Measurements from ENCODE around the gene BCL7A.

The BCL7A gene

DNA sequence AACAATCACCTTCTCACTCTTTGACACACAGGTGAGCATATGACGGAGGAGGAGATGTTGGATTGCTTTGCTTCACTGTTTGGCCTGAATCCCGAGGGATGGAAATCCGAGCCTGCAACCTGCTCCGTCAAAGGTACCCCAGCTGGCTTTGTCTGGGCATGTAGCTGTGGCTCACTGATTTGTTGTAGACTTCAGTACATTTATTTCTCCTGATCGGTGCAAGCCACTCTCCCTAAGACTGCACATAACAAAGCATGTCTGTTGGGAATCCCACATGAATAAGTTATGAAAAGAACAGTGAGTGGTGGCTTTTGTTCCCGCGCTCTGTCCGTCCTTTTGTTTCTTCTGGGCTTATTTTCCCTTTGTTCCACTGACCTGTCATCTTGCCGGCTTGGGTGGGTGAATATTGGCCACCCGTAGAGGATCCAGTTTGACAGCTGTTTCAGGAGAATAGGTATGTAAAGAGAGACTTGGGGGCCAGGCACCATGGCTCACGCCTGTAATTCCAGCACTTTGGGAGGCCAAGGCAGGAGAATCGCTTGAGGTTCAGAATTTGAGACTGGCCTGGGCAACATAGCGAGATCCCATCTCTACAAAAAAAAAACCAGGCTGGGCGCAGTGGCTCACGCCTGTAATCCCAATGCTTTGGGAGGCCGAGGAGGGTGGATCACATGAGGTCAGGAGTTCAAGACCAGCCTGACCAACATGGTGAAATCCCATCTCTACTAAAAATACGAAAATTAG, 20.0 kb upstream of the BCL7A start:
- DNase-seq (ENCODE audit: low spot score): no peak

GRCh38 chr12:122003651-122004611, 17.8 kb upstream of the BCL7A start:
- DNase-seq (ENCODE audit: low spot score): no peak

- no peak for DNase-seq (ENCODE audit: low spot score)
Measured at GRCh38 chr12:122004633-122005071, 17.0 kb upstream of the BCL7A start.

- DNase-seq (ENCODE audit: low spot score): no peak
Measured at GRCh38 chr12:122005252-122005776, 16.4 kb upstream of the BCL7A start.

DNA sequence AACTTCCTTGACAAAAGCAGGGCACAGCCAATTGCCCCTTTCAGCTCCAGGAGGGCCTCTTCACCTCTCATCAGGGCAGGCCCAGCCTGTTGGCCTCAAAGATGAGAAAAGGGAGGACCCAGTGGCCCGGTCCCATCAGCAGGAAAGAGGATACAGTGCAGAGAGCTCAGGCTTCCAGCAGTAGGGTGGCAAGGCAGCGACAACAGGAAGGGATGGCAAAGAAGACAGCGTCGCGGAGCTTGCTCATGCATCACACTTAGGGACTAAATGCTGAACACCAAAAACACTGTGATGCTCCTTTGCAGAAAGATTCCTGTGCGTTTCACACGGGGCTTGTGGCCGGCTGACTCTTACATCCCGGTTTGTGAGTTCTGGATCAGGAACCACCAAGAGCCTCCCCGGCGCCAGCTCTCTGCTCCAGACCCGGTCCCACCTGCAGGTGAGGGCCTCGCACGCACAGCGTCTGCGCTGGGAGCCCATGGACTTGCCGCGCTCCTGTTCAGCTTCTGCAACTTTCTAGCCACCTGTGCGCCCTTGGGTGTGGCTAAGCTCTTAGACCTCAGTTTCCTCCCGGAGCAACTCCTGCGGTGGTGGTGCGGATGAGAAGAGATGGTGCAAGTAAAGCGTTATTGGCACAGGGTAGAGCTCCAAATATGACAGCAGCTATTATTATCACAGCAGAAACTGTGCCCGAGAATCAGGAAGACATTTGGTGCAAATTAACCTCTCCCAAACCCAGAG, 15.3 kb upstream of the BCL7A start:
- no peak for DNase-seq (ENCODE audit: low spot score)

- DNase-seq (ENCODE audit: low spot score): no peak
Measured at GRCh38 chr12:122009741-122010140, 11.9 kb upstream of the BCL7A start.

DNA sequence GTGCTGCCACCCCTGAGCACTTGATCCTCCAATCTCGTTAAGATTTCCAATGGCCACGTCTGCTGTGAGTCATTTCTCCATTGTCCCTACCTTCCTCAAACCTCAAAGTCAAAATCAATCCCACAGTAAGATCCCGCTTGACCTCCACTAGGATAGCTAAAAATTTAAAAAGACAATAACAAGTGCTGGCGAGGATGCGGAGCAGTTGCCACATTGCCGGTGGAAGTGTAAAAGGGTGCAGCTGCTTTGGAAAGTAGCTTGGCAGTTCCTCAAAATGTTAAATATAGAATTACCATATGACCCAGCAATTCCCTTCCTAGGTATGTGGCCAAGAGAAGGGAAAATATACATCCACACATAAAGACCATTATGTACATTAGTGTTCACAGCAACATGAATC, 9.5 kb upstream of the BCL7A start:
- DNase-seq (ENCODE audit: low spot score): no peak

GRCh38 chr12:122013136-122013535, 8.5 kb upstream of the BCL7A start:
- DNase-seq (ENCODE audit: low spot score): no peak

DNA sequence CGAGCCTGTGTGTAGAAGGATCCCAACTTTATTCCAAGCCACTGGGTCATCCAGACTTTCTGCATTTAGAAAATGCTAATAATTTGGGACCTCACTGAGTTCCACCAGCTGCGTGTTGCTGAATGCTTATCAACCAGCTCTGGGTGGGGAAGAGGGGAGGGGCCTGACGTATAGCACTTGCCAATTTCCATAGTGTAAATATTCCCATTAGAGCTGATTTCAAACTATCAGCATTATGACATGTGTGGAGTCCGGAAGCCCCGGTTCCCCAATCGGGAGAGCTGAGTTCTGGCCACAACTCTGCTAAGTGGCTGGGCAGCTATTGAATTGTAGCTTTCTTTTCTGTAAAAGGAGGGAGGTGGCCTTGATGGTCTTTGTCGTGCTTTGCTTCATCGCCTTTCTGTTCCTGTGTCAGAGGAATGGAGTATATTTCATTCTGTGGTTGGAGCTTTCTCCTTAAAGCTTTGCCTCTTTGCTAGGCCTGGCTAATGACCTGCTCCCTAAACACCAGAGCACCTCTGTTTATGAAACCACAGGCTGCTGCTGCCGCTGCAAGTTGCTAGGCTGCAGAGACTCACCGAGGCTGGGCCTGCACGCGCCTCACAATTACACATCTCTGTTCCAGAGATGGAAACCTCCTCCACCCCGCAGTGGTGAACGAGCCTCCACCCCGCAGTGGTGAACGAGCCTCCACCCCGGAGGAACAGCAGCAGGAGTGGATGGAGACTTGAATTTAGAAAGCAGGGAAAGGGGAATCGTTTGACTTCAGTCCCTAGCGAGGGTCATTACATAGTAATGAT, 7.7 kb upstream of the BCL7A start:
- no peak for DNase-seq (ENCODE audit: low spot score)

- DNase-seq (ENCODE audit: low spot score): no peak
Measured at GRCh38 chr12:122014781-122015180, 6.9 kb upstream of the BCL7A start.

GRCh38 chr12:122018457-122018856, 3.2 kb upstream of the BCL7A start:
- DNase-seq (ENCODE audit: low spot score): no peak

DNA sequence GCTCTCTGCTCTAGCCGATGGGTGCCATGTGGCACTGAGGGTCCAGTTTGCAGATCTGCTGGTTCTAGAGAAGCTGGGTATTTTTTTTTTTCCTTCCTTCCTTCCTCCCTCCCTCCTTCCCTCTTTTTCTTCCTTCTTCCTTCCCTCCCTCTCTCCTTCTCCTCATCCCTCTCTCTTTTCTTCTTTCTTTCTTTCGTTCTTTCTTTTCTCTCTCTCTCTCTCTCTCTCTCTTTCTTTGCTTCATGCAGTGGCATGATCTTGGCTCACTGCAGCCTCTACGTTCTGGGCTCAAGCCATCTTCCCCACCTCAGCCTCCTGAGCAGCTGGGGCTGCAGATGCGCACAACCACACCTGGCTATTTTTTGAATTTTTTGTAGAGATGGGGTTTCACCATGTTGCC, 2.7 kb upstream of the BCL7A start:
- no peak for DNase-seq (ENCODE audit: low spot score)

DNA sequence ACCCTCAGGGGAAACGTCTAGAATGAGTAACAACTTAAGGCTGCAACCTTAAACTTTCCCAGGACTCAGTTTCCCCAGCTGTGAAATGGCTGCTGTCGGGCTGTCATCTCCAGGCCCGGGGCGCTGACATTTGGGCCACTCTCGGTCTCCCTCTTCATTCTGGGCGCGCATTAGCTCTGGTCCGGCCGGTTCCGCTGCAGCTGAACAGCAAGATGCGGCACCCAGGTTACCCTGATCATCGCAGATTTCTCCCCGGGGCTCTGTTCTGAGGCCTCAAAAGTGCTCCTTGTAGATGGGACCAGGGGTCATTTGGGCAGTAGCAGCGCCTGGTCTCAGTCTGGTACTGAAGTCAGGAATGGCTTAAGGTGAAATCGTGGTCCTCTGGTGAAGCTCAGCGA, 890 bp upstream of the BCL7A start:
- DNase-seq (ENCODE audit: low spot score): no peak

GRCh38 chr12:122021193-122021821, 377 bp upstream of the BCL7A start:
- DNase-seq (ENCODE audit: low spot score): peak; percentile 21

- DNase-seq (ENCODE audit: low spot score): peak; percentile 26
Measured at GRCh38 chr12:122022393-122023338, 982 bp downstream of the BCL7A start.

- peak; percentile 45 for DNase-seq (ENCODE audit: low spot score)
Measured at GRCh38 chr12:122023339-122024131, 1.9 kb downstream of the BCL7A start.

DNA sequence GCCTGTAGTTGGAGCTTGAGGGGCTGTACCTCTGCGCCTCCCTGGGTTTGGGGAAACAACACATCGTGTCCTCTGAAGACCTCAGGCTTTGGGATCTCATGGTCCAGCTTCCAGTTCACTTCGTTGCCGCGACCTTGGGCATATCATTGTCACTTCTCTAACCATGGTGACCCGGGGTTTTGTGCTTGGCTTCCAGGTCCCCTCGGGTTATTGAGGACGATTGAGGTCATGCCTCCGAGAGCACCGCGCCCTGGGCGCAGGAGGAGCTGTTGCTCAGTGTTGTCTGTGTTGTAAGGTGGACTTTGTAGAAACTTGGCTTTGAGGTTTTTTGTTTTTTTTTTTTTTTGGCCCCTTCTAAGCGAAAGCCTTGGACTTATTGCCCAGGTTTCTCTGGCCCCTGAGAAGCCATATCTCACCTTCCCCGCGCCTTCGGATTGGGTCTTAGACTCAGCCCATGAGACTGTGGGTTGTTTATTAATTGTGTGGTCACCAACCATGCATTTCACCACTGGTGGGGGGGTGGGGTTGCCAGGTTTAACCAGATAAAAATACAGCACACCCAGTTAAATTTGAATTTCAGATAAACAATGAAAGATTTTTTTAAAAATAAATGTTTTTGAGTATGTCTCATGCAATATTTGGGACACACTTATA, 2.6 kb downstream of the BCL7A start:
- no peak for DNase-seq (ENCODE audit: low spot score)

GRCh38 chr12:122026706-122027333, 5.1 kb downstream of the BCL7A start:
- DNase-seq (ENCODE audit: low spot score): no peak

All from LoVo (cell line).